Activated CD4-positive, alpha-beta memory T cell treated with anti-CD3 and anti-CD28 coated beads for 36 hours (primary cell): ENCODE measurements around the gene CYP20A1. TPM values are rescaled to one million over a fixed set of nuclear protein-coding genes. Genes with fewer than 3 reads are reported as not detected.
"Not testable (repeated sequence)": the region's sequence is repeated elsewhere in the genome, so short reads cannot be mapped to it uniquely, and the experiment has no call there.

Source experiments
- CTCF ChIA-PET: fragments of 350-600 bp; sonication (Branson Sonifier 250); formaldehyde crosslinking; loops from one replicate; lab custom pipeline; 2021; ENCODE audit warnings: antibody characterized with exemption, inconsistent platforms; lab: Charles Lee
- POLR2A ChIA-PET: fragments of 350-600 bp; sonication (Branson Sonifier 250); formaldehyde crosslinking; loops from one replicate; lab custom pipeline; 2021; ENCODE audit warnings: antibody characterized with exemption; lab: Charles Lee
- DNase-seq: peaks from one replicate; pipeline ENCODE4 v3.0.0-alpha.2; 2020
- H3K27ac Mint-ChIP-seq: one replicate; pipeline ENCODE4 v1.8.0; 2021; ENCODE audit warnings: mixed read lengths
- H3K27me3 Mint-ChIP-seq: one replicate; pipeline ENCODE4 v1.8.0; 2021; ENCODE audit warnings: mixed read lengths
- H3K36me3 Mint-ChIP-seq: one replicate; pipeline ENCODE4 v1.8.0; 2021; ENCODE audit warnings: mixed read lengths
- H3K4me1 Mint-ChIP-seq: one replicate; pipeline ENCODE4 v1.8.0; 2021; ENCODE audit warnings: low read depth, mixed read lengths
- H3K4me3 Mint-ChIP-seq: one replicate; pipeline ENCODE4 v1.8.0; 2021; ENCODE audit warnings: mild to moderate bottlenecking, mixed read lengths
- H3K9me3 Mint-ChIP-seq: one replicate; pipeline ENCODE4 v1.8.0; 2021; ENCODE audit warnings: mixed read lengths
- intact Hi-C: fragments of 100-400 bp; cut with micrococcal nuclease; formaldehyde crosslinking; loops from one replicate; pipeline ENCODE4 v1.15.1; 2023
- total RNA-seq, 2 experiments: library from RNA; stranded (reverse); gene quantifications; one replicate each; pipeline ENCODE4 v1.2.3, GENCODE V29; 2021

CYP20A1 gene
- total RNA-seq, 2 experiments from 2014 or later = 22.1 to 24.4 TPM

- intact Hi-C loops = no loop called here
- H3K27ac Mint-ChIP-seq = no peak overlapping the region
- DNase-seq = no peak
- CTCF ChIA-PET = no interaction called here
- H3K4me3 Mint-ChIP-seq = no peak overlapping the region
- H3K4me1 Mint-ChIP-seq = no peaks in the 10 kb centered on the region
- no peaks in the 10 kb centered on the region for H3K27me3 Mint-ChIP-seq
- H3K9me3 Mint-ChIP-seq = no peaks in the 10 kb centered on the region
- peaks cover 6% of the 10 kb centered on the region for H3K36me3 Mint-ChIP-seq
- POLR2A ChIA-PET = no interaction called here
Observed at GRCh38 chr2:203340791-203341487, 102.1 kb downstream of the CYP20A1 start.

GRCh38 chr2:203341741-203342310 lies 103.0 kb downstream of the CYP20A1 start:
- H3K27me3 Mint-ChIP-seq = no peaks in the 10 kb centered on the region
- H3K36me3 Mint-ChIP-seq = peaks cover 6% of the 10 kb centered on the region
- H3K4me3 Mint-ChIP-seq = no peak overlapping the region
- H3K9me3 Mint-ChIP-seq = no peaks in the 10 kb centered on the region
- ChIA-PET POLR2A (no interaction called here), CTCF (no interaction called here)
- H3K27ac Mint-ChIP-seq = no peak overlapping the region
- intact Hi-C loops = no loop called here
- no peak for DNase-seq
- no peaks in the 10 kb centered on the region for H3K4me1 Mint-ChIP-seq

GRCh38 chr2:203342374-203342773 lies 103.6 kb downstream of the CYP20A1 start:
- H3K27me3 Mint-ChIP-seq, H3K4me3 Mint-ChIP-seq, POLR2A ChIA-PET, H3K27ac Mint-ChIP-seq, CTCF ChIA-PET, intact Hi-C loops, H3K36me3 Mint-ChIP-seq, H3K4me1 Mint-ChIP-seq, H3K9me3 Mint-ChIP-seq, DNase-seq: not testable (repeated sequence)

- no peak overlapping the region for H3K27ac Mint-ChIP-seq
- no peak for DNase-seq
- intact Hi-C loops = no loop called here
- no peaks in the 10 kb centered on the region for H3K4me1 Mint-ChIP-seq
- H3K9me3 Mint-ChIP-seq = no peaks in the 10 kb centered on the region
- POLR2A ChIA-PET = no interaction called here
- H3K4me3 Mint-ChIP-seq = no peak overlapping the region
- peaks cover 6% of the 10 kb centered on the region for H3K36me3 Mint-ChIP-seq
- H3K27me3 Mint-ChIP-seq = no peaks in the 10 kb centered on the region
- CTCF ChIA-PET = interaction anchor here (0.6 to 1.1 kb wide), 3 partner anchors 11 to 433 kb away, joined by 3 read pairs; partner anchors contain the start of gene WDR12
Observed at GRCh38 chr2:203344667-203345066, 105.8 kb downstream of the CYP20A1 start.

GRCh38 chr2:203346612-203347011 lies 107.8 kb downstream of the CYP20A1 start:
- Mint-ChIP-seq H3K27me3 (no peaks in the 10 kb centered on the region), H3K4me3 (no peak overlapping the region), H3K9me3 (no peaks in the 10 kb centered on the region), H3K27ac (no peak overlapping the region), H3K36me3 (peaks cover 6% of the 10 kb centered on the region), H3K4me1 (no peaks in the 10 kb centered on the region)
- ChIA-PET POLR2A (no interaction called here), CTCF (interaction anchor here (0.7 kb wide), 1 partner anchor 55 kb away, joined by 6 read pairs; no protein-coding TSS in a partner anchor)
- intact Hi-C loops = no loop called here
- no peak for DNase-seq

GRCh38 chr2:203347375-203347774 lies 108.6 kb downstream of the CYP20A1 start:
- DNase-seq = no peak
- Mint-ChIP-seq H3K27me3 (no peaks in the 10 kb centered on the region), H3K9me3 (no peaks in the 10 kb centered on the region), H3K4me1 (no peaks in the 10 kb centered on the region), H3K4me3 (no peak overlapping the region), H3K27ac (no peak overlapping the region), H3K36me3 (peaks cover 6% of the 10 kb centered on the region)
- POLR2A ChIA-PET = no interaction called here
- CTCF ChIA-PET = no interaction called here
- intact Hi-C loops = no loop called here

GRCh38 chr2:203352604-203353255 lies 113.9 kb downstream of the CYP20A1 start:
- H3K4me3 Mint-ChIP-seq = no peak overlapping the region
- intact Hi-C loops = no loop called here
- ChIA-PET POLR2A (no interaction called here), CTCF (no interaction called here)
- no peaks in the 10 kb centered on the region for H3K36me3 Mint-ChIP-seq
- H3K9me3 Mint-ChIP-seq = no peaks in the 10 kb centered on the region
- DNase-seq = no peak
- no peak overlapping the region for H3K27ac Mint-ChIP-seq
- H3K27me3 Mint-ChIP-seq = no peaks in the 10 kb centered on the region
- no peaks in the 10 kb centered on the region for H3K4me1 Mint-ChIP-seq

GRCh38 chr2:203354966-203355365 lies 116.1 kb downstream of the CYP20A1 start:
- H3K4me3 Mint-ChIP-seq = no peak overlapping the region
- no peak overlapping the region for H3K27ac Mint-ChIP-seq
- no peaks in the 10 kb centered on the region for H3K27me3 Mint-ChIP-seq
- intact Hi-C loops = no loop called here
- H3K4me1 Mint-ChIP-seq = no peaks in the 10 kb centered on the region
- ChIA-PET CTCF (no interaction called here), POLR2A (no interaction called here)
- DNase-seq = no peak
- H3K36me3 Mint-ChIP-seq = peaks cover 3% of the 10 kb centered on the region
- H3K9me3 Mint-ChIP-seq = peaks cover 4% of the 10 kb centered on the region

Other genes starting within 250 kb of the CYP20A1 start
- 10 to 100 TPM; 10.6 to 11.6 TPM for gene NBEAL1, start 224.1 kb upstream of the CYP20A1 start, total RNA-seq
- gene ABI2, start 89.4 kb downstream of the CYP20A1 start, total RNA-seq = 10 to 100 TPM; 43.7 to 51.2 TPM